UCSD-AML1 (cell line): ENCODE data around the gene MGAT1.
"Not testable (repeated sequence)": the region's sequence is repeated elsewhere in the genome, so short reads cannot be mapped to it uniquely, and the experiment has no call there.

Source experiments
- DNase-seq: peaks from one replicate; lab custom pipeline; 2025; ENCODE audit not compliant: unreplicated experiment; lab: John Stamatoyannopoulos, UW

MGAT1 gene

DNA sequence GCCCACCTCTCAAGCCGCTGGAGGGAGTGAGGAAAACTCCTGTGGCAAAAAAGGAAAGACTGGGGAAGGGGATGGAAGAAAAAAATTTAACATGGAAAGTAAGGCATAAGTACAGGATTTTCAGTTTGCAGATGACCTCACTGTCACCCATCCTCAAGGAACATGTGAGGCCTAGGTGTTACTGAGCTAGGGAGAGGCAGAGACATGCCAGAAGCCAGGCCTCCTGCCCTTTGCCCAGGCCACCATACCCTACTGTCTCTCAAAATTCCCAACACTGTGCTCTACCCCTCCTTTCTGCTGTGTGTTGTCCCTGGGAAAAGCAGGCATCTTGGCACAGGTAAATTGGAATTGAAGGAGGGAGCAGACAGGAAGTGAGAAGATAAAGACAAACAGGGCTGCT is 4.4 kb upstream of the MGAT1 start:
- no peak for DNase-seq

DNA sequence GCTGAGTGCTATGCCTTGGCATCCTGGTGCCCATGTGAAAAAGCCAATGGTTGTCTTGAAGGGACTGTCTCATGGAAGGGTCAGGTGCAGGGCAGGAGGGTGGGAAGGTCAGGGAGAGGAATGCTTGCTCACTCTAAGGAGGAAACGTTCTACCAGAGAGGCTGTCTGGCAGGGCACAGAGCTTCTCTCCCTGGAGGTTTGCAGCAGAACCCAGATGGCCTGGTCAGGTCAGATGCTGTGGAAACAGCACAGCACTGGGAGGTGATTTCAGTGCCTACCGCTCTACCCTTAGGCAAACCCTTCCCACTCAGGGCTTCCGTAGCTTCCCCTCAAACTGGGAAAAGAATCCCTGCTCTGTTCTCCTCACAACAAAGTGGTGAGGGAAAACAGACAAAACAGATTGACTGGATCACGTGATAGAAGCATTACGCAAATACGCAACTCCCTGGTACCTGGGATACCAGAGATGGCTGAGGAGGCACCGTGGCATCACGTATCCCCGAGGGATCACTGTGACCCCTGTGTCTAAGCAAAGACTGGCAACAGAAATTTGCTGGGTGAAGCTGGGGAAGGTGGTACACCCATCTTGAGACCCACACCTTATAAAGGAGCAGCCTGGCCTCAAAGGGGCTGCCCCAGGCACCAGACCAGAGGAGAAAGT is 3.9 kb upstream of the MGAT1 start:
- no peak for DNase-seq

- no peak for DNase-seq
Observed at GRCh38 chr5:180804129-180804618, 1.6 kb upstream of the MGAT1 start.

DNA sequence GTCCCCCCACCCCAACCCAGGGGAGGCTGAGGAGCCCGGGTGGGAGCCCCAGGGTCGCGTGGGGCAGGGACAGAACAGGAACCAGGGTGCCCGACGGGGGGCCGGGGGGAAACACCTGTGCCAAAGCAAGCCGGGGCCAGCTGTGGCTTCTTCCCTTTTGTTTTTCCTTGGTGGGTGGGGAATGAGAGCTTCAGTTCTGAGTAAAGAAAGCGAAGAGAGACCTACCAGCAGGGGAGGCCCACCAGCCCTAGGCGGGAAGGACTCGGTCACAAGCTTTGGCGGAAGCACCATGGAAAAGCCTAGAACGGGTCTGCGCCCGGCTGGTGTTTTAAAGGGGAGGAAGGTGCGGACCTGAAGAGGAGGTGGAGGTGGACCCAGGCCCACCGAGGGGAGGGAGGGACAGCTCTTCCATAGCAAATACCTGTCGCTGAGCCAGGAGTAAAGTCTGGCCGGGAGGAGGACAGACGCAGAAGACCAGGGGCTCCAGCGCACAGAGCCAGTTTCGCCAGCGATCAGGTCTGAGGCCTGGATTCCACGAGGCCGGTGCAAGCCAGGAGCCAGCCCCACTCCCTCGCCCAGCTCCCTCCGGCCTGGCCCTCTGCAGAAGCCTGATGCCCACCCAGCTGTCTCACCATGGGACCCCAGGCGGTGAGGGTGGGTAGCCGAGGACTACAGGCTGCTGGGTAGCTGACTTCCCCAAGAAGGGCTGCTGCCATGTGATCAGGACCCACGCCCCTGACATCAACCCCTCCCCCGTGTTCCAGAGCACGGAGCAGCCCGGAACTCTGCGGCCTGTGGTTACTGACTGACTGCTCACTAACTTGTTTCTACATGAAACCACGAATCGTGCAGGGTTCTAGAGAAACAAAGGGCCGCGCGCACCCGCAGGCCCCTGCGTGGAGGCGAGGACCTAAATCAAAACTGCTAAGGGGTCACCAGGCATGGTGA is 849 bp upstream of the MGAT1 start:
- peak; percentile 91 for DNase-seq

GRCh38 chr5:180801596-180802324 is 846 bp downstream of the MGAT1 start:
- no peak for DNase-seq

DNA sequence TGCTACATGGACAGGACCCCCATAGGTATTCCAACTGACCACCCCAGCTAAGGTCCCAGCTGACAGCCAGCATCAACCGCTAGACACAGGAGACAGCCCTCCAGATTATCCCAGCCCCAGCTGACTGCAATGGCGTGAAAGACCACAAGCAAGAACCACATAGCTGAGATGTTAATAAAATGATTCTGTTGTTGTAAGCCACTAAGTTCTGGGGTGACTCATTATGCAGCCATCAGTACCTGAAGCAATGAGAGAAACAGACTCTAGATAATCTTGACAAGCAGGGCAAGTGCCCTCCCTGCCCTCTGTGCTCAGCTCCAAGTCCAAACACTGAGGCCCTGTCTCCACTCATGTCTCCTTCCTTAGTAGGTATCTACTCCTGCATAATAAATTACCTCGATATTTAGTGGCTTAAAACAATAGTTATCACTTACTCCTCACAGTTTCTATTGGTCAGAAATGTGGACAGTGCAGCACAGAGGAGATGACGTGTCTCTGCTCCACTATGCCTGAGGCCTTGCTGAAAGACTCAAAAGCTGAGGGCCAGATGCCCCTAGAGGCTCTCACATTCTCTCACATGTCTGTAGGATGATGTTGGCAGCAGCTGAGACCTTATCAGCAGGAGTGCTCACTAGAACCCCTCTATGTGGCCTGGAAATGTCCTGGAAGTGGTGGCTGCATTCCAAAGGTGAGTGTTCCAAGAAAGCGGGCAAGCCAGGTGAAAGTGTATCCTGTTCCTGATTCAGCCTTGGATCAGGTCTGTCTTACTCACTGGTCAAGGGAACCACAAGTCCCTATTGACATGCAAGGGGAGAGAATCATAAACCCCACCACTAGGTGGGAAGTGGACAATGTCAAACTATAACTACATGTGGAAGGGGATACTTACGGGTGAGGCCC is 2.5 kb downstream of the MGAT1 start:
- no peak for DNase-seq

GRCh38 chr5:180799194-180799593 is 3.4 kb downstream of the MGAT1 start:
- no peak for DNase-seq

- no peak for DNase-seq
Observed at GRCh38 chr5:180798193-180798592, 4.4 kb downstream of the MGAT1 start.

- no peak for DNase-seq
Observed at GRCh38 chr5:180797256-180798192, 5.1 kb downstream of the MGAT1 start.

GRCh38 chr5:180795771-180796313 is 6.8 kb downstream of the MGAT1 start:
- DNase-seq, result no peak

DNA sequence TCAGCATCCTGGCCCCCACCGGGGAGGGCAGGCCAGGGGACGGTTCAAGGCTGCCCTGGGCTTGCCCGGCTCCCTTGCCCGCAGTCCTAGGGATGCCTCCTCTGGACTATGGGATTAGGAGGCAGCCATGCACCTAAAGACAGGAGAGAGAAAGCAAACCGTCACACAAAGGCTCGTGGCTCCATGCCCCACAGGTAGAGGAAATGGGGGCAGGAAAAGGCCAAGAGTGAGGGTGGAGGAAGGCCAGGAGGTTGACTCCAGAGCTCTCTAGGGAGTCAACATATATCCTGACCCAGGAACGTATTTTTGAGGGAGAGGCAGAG is 9.7 kb downstream of the MGAT1 start:
- no peak for DNase-seq

DNA sequence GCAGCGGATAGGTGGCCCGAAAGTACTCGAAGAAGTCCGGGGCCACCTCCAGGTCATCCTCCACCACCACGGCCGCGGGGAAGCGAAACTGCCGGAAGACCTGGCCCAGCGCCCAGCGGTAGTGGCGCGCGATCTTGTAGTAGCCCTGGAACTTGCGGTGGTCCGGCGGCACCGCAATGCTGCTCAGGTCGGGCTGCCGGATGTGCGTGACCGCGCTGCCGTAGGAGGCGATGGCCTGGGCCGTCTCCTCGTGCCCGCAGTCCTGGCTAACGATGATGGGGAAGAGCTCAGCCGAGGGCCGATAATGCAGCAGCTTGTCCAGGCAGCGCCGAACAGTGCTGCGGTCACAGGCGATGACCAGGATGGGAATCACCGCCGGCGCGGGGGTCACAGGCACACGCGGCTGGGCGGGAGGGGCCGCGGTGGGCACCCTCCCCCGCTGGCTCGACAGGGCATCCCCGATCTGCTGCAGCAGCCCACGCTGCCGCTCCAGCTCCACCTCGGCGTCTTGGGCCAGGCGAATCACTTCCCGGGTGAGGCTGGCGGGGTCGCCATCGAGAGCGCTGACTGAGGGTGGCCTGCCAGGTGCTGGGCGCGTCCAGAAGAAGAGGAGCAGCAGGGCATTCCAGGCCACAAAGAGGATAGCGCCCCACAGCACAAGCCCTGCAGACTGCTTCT is 10.2 kb downstream of the MGAT1 start:
- DNase-seq, result no peak

DNA sequence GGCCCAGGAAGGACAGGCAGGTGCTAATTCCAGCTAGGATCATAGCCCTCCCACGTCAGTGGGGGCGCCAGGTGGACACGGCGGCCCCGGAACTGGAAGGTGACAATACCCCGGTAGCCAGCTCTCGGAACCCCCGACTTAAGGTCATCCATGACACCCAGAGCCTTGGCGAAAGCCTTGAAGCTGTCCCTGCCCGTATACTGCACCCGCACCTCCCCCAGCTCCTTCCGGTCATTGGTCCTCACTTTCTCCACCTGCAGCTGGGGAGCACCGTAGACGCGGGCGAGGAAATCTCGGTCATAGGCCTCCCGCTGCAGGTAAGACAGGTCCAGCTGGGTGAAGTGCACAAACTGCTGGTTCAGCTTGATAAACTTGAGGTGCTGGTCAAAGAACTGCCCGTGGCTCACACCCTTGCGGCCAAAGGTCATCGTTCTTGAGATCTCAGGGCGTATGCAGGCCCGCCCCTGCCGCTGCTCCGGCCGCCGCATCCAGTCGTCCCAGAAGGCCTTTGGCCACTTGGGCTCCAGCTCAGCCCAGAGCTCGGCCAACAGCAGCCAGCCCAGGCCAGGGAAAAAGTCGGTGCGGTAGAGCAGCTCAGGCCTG is 10.9 kb downstream of the MGAT1 start:
- no peak for DNase-seq

GRCh38 chr5:180790524-180790923 is 12.1 kb downstream of the MGAT1 start:
- no peak for DNase-seq

GRCh38 chr5:180790020-180790419 is 12.6 kb downstream of the MGAT1 start:
- DNase-seq, result peak; percentile 78

- not testable (repeated sequence) for DNase-seq
Observed at GRCh38 chr5:180788651-180789410, 13.8 kb downstream of the MGAT1 start.

DNA sequence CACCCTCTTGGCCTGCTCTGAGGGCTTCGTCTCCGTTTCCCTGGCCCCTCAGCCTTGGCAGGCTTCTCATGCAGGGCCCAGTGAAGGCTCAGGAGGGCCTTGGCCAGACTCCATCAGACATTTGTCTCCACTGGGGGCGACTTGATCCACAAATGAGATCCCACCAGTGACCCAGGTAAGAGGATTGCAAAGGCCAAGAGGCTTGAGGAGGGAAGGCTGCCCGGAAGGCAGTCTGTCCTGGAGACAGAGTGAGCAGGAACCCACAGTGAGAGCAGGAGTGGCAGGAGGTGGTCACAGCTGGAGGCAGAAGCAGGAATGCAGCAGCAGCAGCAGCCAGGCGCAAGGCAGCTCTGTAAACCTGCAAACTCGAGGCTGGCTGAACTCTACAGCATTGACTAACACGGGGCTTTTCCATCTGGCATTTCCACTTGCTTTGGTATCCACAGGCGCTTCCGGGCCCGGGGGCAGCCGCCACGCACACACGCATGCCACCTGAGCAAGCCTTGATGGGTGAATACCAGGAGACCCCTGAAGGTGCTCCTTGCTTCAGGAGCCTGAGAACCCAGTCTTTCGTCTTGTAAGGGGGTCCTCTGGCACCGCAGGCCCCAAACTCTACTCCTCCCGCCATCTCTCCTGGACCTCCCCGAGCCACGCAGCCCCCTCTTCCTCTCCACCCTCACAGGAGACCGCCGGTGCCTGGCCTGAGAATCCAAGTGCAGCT is 14.7 kb downstream of the MGAT1 start:
- DNase-seq, result no peak
